HepG2 (cell line): ENCODE measurements around the gene PRKAR1A. TPM values are rescaled to one million over a fixed set of nuclear protein-coding genes. Genes with fewer than 3 reads are reported as not detected.

Experiments used
- ATAC-seq: fragments of 200-7000 bp; cut with Tn5 transposase; 3 replicates; pipeline ENCODE4 v1.9.1; 2020; ENCODE audit warnings: mild to moderate bottlenecking, moderate library complexity
- BruUV-seq: library from RNA; stranded (reverse); fragments of 400-500 nt; replicated peaks from 2 replicates; lab custom pipeline; 2021; lab: Mats Ljungman, UMichigan
- CTCF ChIA-PET: fragments of 300-600 bp; formaldehyde crosslinking; extraction: SDS; loops from one replicate; lab custom pipeline; 2021; ENCODE audit warnings: low total read pairs, inconsistent platforms, low intra/inter-chr PET ratio; lab: Yijun Ruan, JAX
- POLR2A ChIA-PET: fragments of 350-600 bp; sonication (Branson Sonifier 250); formaldehyde crosslinking; loops from one replicate; lab custom pipeline; 2020; ENCODE audit warnings: antibody characterized with exemption, inconsistent platforms; lab: Yijun Ruan, JAX
- DNase-seq: peaks from one replicate; pipeline ENCODE4 v3.0.0-alpha.2; 2015; ENCODE audit warnings: low spot score
- FAIRE-seq: peaks from 3 replicates; lab custom pipeline; 2011; peaks lifted over from hg19 to GRCh38; lab: Jason Lieb, UNC
- H2AFZ ChIP-seq: one replicate; pipeline ENCODE4 v1.6.1; 2011; ENCODE audit warnings: low read length, inconsistent platforms
- H3K27ac ChIP-seq: fragments of 300-600 bp; 3 replicates; pipeline ENCODE4 v1.8.0; 2011; ENCODE audit warnings: mixed run types, mild to moderate bottlenecking, mixed read lengths, low read length, inconsistent platforms; ENCODE audit not compliant: insufficient read depth; ENCODE audit errors: extremely low read length
- H3K27me3 ChIP-seq, 2 experiments: fragments of 200-600 bp in 1 of 2; 2 replicates in 1 of 2; 3 replicates in 1 of 2; pipeline versions ENCODE4 v1.6.0 to v1.8.0; 2011; ENCODE audit warnings: low read length in 2 of 2, mild to moderate bottlenecking in 2 of 2, moderate library complexity in 2 of 2, inconsistent platforms in 1 of 2; ENCODE audit not compliant: insufficient read depth in 2 of 2, control insufficient read depth in 1 of 2
- H3K36me3 ChIP-seq, 2 experiments: fragments of 200-600 bp in 1 of 2; replicated peaks in 1 of 2; 2 replicates in 1 of 2; 3 replicates in 1 of 2; pipeline versions ENCODE4 v1.5.1 to v1.8.0; 2011; ENCODE audit warnings: low read length in 2 of 2, inconsistent platforms in 1 of 2; ENCODE audit not compliant: insufficient read depth in 2 of 2, control insufficient read depth in 1 of 2
- H3K4me1 ChIP-seq: 2 replicates; pipeline ENCODE4 v1.5.1; 2012; ENCODE audit warnings: low read length, inconsistent platforms; ENCODE audit not compliant: insufficient read depth
- H3K4me2 ChIP-seq: 2 replicates; pipeline ENCODE4 v1.6.0; 2011; ENCODE audit warnings: low read depth, low read length, inconsistent platforms
- H3K4me3 ChIP-seq, 3 experiments: fragments of 200-600 bp in 1 of 3; sonication (generic), shearing (Covaris generic) in 1 of 3; replicated peaks in 1 of 3; 2 replicates each; pipeline ENCODE4 v1.5.1; 2011 to 2016; ENCODE audit warnings: low read length in 3 of 3, inconsistent platforms in 2 of 3, low read depth in 2 of 3, mild to moderate bottlenecking in 2 of 3, control low read depth in 1 of 3, mixed read lengths in 1 of 3; ENCODE audit not compliant: insufficient read depth in 1 of 3
- H3K79me2 ChIP-seq: one replicate; pipeline ENCODE4 v1.6.1; 2011; ENCODE audit warnings: low read length, inconsistent platforms; ENCODE audit not compliant: insufficient read depth
- H3K9ac ChIP-seq: 2 replicates; pipeline ENCODE4 v1.6.0; 2011; ENCODE audit warnings: mild to moderate bottlenecking, low read depth, low read length, inconsistent platforms; ENCODE audit not compliant: insufficient read depth
- H3K9me3 ChIP-seq: 2 replicates; pipeline ENCODE4 v1.5.1; 2012; ENCODE audit warnings: mild to moderate bottlenecking, low read length
- H4K20me1 ChIP-seq: 2 replicates; pipeline ENCODE4 v1.6.0; 2011; ENCODE audit warnings: inconsistent platforms, mild to moderate bottlenecking, low read length, moderate library complexity; ENCODE audit not compliant: insufficient read depth
- AHDC1 ChIP-seq: sonication (generic); formaldehyde crosslinking; IDR thresholded peaks from 2 replicates; pipeline ENCODE4 v1.5.1; 2020; ENCODE audit warnings: mild to moderate bottlenecking, missing genetic modification reagents, borderline replicate concordance
- ARID2 ChIP-seq: sonication (generic); formaldehyde crosslinking; IDR thresholded peaks from 2 replicates; pipeline ENCODE4 v1.8.1; 2022; ENCODE audit warnings: mild to moderate bottlenecking, missing genetic modification reagents, borderline replicate concordance
- ASH2L ChIP-seq: fragments of 300-600, 200-600 bp; sonication (generic); IDR thresholded peaks from 2 replicates; pipeline ENCODE4 v1.7.0; 2017; ENCODE audit warnings: low read depth, mild to moderate bottlenecking, moderate library complexity, mixed read lengths, low read length; ENCODE audit not compliant: insufficient read length
- ERF ChIP-seq: IDR thresholded peaks from 2 replicates; pipeline ENCODE4 v1.6.1; 2018; ENCODE audit warnings: missing biosample characterization, missing genetic modification reagents
- MIER3 ChIP-seq: IDR thresholded peaks from 2 replicates; pipeline ENCODE4 v1.6.1; 2016; ENCODE audit warnings: missing compliant biosample characterization, borderline replicate concordance
- RELA ChIP-seq: sonication (generic); formaldehyde crosslinking; IDR thresholded peaks from 2 replicates; pipeline ENCODE4 v1.4.0; 2020; ENCODE audit warnings: missing genetic modification reagents
- SOX6 ChIP-seq, 2 experiments: fragments of 450-650 bp in 1 of 2; sonication (generic) in 1 of 2; formaldehyde crosslinking in 1 of 2; IDR thresholded peaks; 2 replicates each; pipeline versions ENCODE4 v1.4.0 to v1.6.1; 2017 to 2020; ENCODE audit warnings: antibody characterized with exemption in 1 of 2, mild to moderate bottlenecking in 1 of 2, missing genetic modification reagents in 1 of 2
- TEF ChIP-seq: sonication (generic); formaldehyde crosslinking; IDR thresholded peaks from 2 replicates; pipeline ENCODE4 v1.5.0; 2020; ENCODE audit warnings: missing genetic modification reagents
- TFAP4 ChIP-seq: sonication (generic); IDR thresholded peaks from 2 replicates; pipeline ENCODE4 v1.6.1; 2016; ENCODE audit warnings: low read depth, borderline replicate concordance
- TGIF2 ChIP-seq: IDR thresholded peaks from 2 replicates; pipeline ENCODE4 v1.6.1; 2016; ENCODE audit warnings: control low read depth, missing compliant biosample characterization
- XBP1 ChIP-seq: sonication (generic); formaldehyde crosslinking; IDR thresholded peaks from 2 replicates; pipeline ENCODE4 v1.5.0; 2020; ENCODE audit warnings: missing genetic modification reagents
- YY1 ChIP-seq: IDR thresholded peaks from 2 replicates; pipeline ENCODE4 v1.6.1; 2011; ENCODE audit warnings: low read length, low read depth, moderate library complexity, mild to moderate bottlenecking; ENCODE audit not compliant: insufficient read depth, insufficient replicate concordance
- ZBTB7A ChIP-seq: sonication (generic); formaldehyde crosslinking; IDR thresholded peaks from 2 replicates; pipeline ENCODE4 v1.8.0; 2022; ENCODE audit warnings: mild to moderate bottlenecking, missing genetic modification reagents
- ZFY ChIP-seq: sonication (generic); formaldehyde crosslinking; IDR thresholded peaks from 2 replicates; pipeline ENCODE4 v1.4.0; 2020; ENCODE audit warnings: missing genetic modification reagents
- ZNF138 ChIP-seq: sonication (generic); formaldehyde crosslinking; IDR thresholded peaks from 2 replicates; pipeline ENCODE4 v1.5.0; 2020; ENCODE audit warnings: mild to moderate bottlenecking, low read depth, missing genetic modification reagents
- ZNF205 ChIP-seq: IDR thresholded peaks from 2 replicates; pipeline ENCODE4 v1.6.1; 2018; ENCODE audit warnings: missing biosample characterization, missing genetic modification reagents
- ZNF234 ChIP-seq: sonication (generic); formaldehyde crosslinking; conservative IDR thresholded peaks from 2 replicates; pipeline ENCODE4 v1.5.1; 2020; ENCODE audit warnings: mild to moderate bottlenecking, missing genetic modification reagents
- ZNF333 ChIP-seq: sonication (generic); formaldehyde crosslinking; IDR thresholded peaks from 2 replicates; pipeline ENCODE4 v1.4.0; 2020; ENCODE audit warnings: mild to moderate bottlenecking, missing genetic modification reagents, borderline replicate concordance
- ZNF883 ChIP-seq: sonication (generic); formaldehyde crosslinking; IDR thresholded peaks from 2 replicates; pipeline ENCODE4 v1.5.1; 2020; ENCODE audit warnings: mild to moderate bottlenecking, missing genetic modification reagents; ENCODE audit errors: not compliant biosample characterization
- in situ Hi-C: cut with HindIII; loops from 2 replicates; pipeline ENCODE4 v1.10.0; 2017; ENCODE audit warnings: low pct_unique_long_range_greater_than_20kb; ENCODE audit not compliant: extremely low pct_ligation_motif_present
- intact Hi-C: fragments of 100-400 bp; cut with micrococcal nuclease; formaldehyde crosslinking; loops from one replicate; pipeline ENCODE4 v1.10.0; 2022; ENCODE audit not compliant: unreplicated experiment
- polyA plus RNA-seq, 8 experiments: library from polyadenylated mRNA; depleted of rRNA in 3 of 8; stranded (reverse) in 7 of 8; unstranded in 1 of 8; fragments of >200 nt; fragmentation: Illumina TruSeq in 4 of 8; extraction: Trizol in 4 of 8; gene quantifications; 2 replicates each; pipeline versions ENCODE4 v1.2.1 to v1.2.3, GENCODE V29; 2011 to 2016; ENCODE audit warnings: low read depth in 4 of 8, missing spikeins in 1 of 8, mixed read lengths in 1 of 8; ENCODE audit not compliant: insufficient read depth in 1 of 8
- total RNA-seq, 5 experiments: library from RNA; depleted of rRNA; stranded (reverse); fragments of >200 nt; fragmentation: Illumina TruSeq; extraction: Trizol; gene quantifications; 2 replicates each; pipeline ENCODE4 v1.2.3, GENCODE V29; 2016; ENCODE audit warnings: low read depth in 1 of 5

PRKAR1A gene
- total and polyA plus RNA-seq, 2 of the 13 experiments (the other 11 are each of a cell fraction or from before 2014, with no cell fraction given) = 265 to 266 TPM

GRCh38 chr17:68522266-68522665 lies 10.0 kb downstream of the PRKAR1A start:
- no peak for TF ChIP-seq TGIF2 (CRISPR knock-in tag)
- no peak for TF ChIP-seq ZBTB7A (CRISPR knock-in tag)
- TF ChIP-seq SOX6 (IDR thresholded peaks at IDR 0.05) = no peak
- no peak for TF ChIP-seq SOX6 (CRISPR knock-in tag; IDR thresholded peaks at IDR 0.05)
- TF ChIP-seq ZNF333 = no peak
- TF ChIP-seq YY1 = no peak
- TF ChIP-seq ZNF205 (CRISPR knock-in tag) = no peak
- TF ChIP-seq ARID2 (CRISPR knock-in tag) = no peak
- no peak for TF ChIP-seq XBP1 (CRISPR knock-in tag)
- no peak for TF ChIP-seq ASH2L
- TF ChIP-seq RELA (CRISPR knock-in tag) = no peak
- TF ChIP-seq ZNF883 = no peak
- TF ChIP-seq TFAP4 = no peak
- TF ChIP-seq AHDC1 (CRISPR knock-in tag) = no peak
- TF ChIP-seq ZNF234 = no peak
- no peak for TF ChIP-seq ZFY (CRISPR knock-in tag)
- TF ChIP-seq ZNF138 (CRISPR knock-in tag) = no peak
- no peak for TF ChIP-seq MIER3 (CRISPR knock-in tag)
- no peak for TF ChIP-seq TEF
- TF ChIP-seq ERF (CRISPR knock-in tag) = no peak
- H3K4me3 ChIP-seq = no peak overlapping the region
- in situ Hi-C loops = no loop called here
- peaks cover 22% of the 10 kb centered on the region for H3K79me2 ChIP-seq
- no peak for ATAC-seq
- no peak for DNase-seq
- intact Hi-C loops = no loop called here
- no peaks in the 10 kb centered on the region for H3K27me3 ChIP-seq
- BruUV-seq = no TSS peak
- POLR2A ChIA-PET = no interaction called here
- peaks cover 6% of the 10 kb centered on the region for H3K4me1 ChIP-seq
- CTCF ChIA-PET = no interaction called here
- FAIRE-seq = no peak
- H4K20me1 ChIP-seq = peaks cover 4% of the 10 kb centered on the region; the same call in 1 of the 2 replicates
- H2AFZ ChIP-seq = no peak overlapping the region
- H3K27ac ChIP-seq = no peak overlapping the region
- H3K9ac ChIP-seq = no peak overlapping the region
- peaks cover 17 to 83% of the 10 kb centered on the region in 2 experiments for H3K36me3 ChIP-seq
- H3K9me3 ChIP-seq = no peaks in the 10 kb centered on the region
- no peak overlapping the region for H3K4me2 ChIP-seq
